H9 (cell line): ENCODE results near the gene PIPOX. TPM values are rescaled to one million over a fixed set of nuclear protein-coding genes. Genes with fewer than 3 reads are reported as not detected.

Source experiments
- DNase-seq: peaks from one replicate; pipeline ENCODE4 v3.0.0-alpha.2; 2017
- H2AFZ ChIP-seq: one replicate; pipeline ENCODE4 v1.6.1; 2013; ENCODE audit warnings: mild to moderate bottlenecking, low read length, control low read depth, moderate library complexity
- H2AK5ac ChIP-seq: 2 replicates; pipeline ENCODE4 v1.6.1; 2013; ENCODE audit warnings: low read length, control low read depth, mixed read lengths; ENCODE audit not compliant: insufficient read length
- H2BK120ac ChIP-seq: one replicate; pipeline ENCODE4 v1.6.1; 2013; ENCODE audit warnings: low read depth, mild to moderate bottlenecking, low read length, control low read depth, inconsistent platforms; ENCODE audit not compliant: poor library complexity, severe bottlenecking
- H2BK12ac ChIP-seq: 2 replicates; pipeline ENCODE4 v1.6.1; 2013; ENCODE audit warnings: low read length, control low read depth, mixed read lengths, low read depth; ENCODE audit not compliant: insufficient read length
- H2BK15ac ChIP-seq: 2 replicates; pipeline ENCODE4 v1.6.1; 2013; ENCODE audit warnings: low read depth, low read length, control low read depth
- H2BK20ac ChIP-seq: one replicate; pipeline ENCODE4 v1.6.1; 2013; ENCODE audit warnings: low read depth, mild to moderate bottlenecking, low read length, control low read depth, inconsistent platforms; ENCODE audit not compliant: poor library complexity, severe bottlenecking
- H2BK5ac ChIP-seq: 2 replicates; pipeline ENCODE4 v1.6.1; 2013; ENCODE audit warnings: low read length, control low read depth, mixed read lengths; ENCODE audit not compliant: insufficient read length
- H3K14ac ChIP-seq: 2 replicates; pipeline ENCODE4 v1.6.1; 2013; ENCODE audit warnings: low read length, control low read depth; ENCODE audit not compliant: insufficient read depth
- H3K18ac ChIP-seq: 2 replicates; pipeline ENCODE4 v1.6.1; 2013; ENCODE audit warnings: low read depth, mild to moderate bottlenecking, mixed read lengths, low read length, control low read depth; ENCODE audit not compliant: insufficient read length
- H3K23ac ChIP-seq: 2 replicates; pipeline ENCODE4 v1.6.1; 2013; ENCODE audit warnings: low read length, control low read depth, mixed read lengths, low read depth; ENCODE audit not compliant: insufficient read length
- H3K23me2 ChIP-seq: 2 replicates; pipeline ENCODE4 v1.6.1; 2013; ENCODE audit warnings: low read depth, mild to moderate bottlenecking, mixed read lengths, low read length, control low read depth; ENCODE audit not compliant: insufficient read length, poor library complexity, severe bottlenecking
- H3K27ac ChIP-seq: 2 replicates; pipeline ENCODE4 v1.5.1; 2013; ENCODE audit warnings: low read length, control low read depth, mixed read lengths, low read depth; ENCODE audit not compliant: insufficient read length
- H3K27me3 ChIP-seq: 2 replicates; pipeline ENCODE4 v1.6.1; 2013; ENCODE audit warnings: low read length, control low read depth, inconsistent platforms; ENCODE audit not compliant: insufficient read depth
- H3K4ac ChIP-seq: 2 replicates; pipeline ENCODE4 v1.6.1; 2013; ENCODE audit warnings: low read depth, mild to moderate bottlenecking, control low read depth, inconsistent platforms, low read length, moderate library complexity
- H3K4me1 ChIP-seq: 2 replicates; pipeline ENCODE4 v1.6.1; 2013; ENCODE audit warnings: low read length, control low read depth, inconsistent platforms; ENCODE audit not compliant: insufficient read depth
- H3K4me2 ChIP-seq: 2 replicates; pipeline ENCODE4 v1.6.1; 2013; ENCODE audit warnings: low read length, control low read depth, mixed read lengths; ENCODE audit not compliant: insufficient read length, insufficient read depth
- H3K56ac ChIP-seq: 2 replicates; pipeline ENCODE4 v1.6.1; 2013; ENCODE audit warnings: low read depth, mild to moderate bottlenecking, mixed read lengths, low read length, control low read depth; ENCODE audit not compliant: insufficient read length
- H3K79me1 ChIP-seq: 2 replicates; pipeline ENCODE4 v1.6.1; 2013; ENCODE audit warnings: low read depth, mild to moderate bottlenecking, moderate library complexity, low read length, control low read depth, inconsistent platforms; ENCODE audit not compliant: insufficient read depth, poor library complexity, severe bottlenecking
- H3K79me2 ChIP-seq: 2 replicates; pipeline ENCODE4 v1.6.1; 2013; ENCODE audit warnings: low read length, control low read depth, inconsistent platforms; ENCODE audit not compliant: insufficient read depth
- H3K9ac ChIP-seq: 2 replicates; pipeline ENCODE4 v1.6.1; 2013; ENCODE audit warnings: low read length, control low read depth, mixed read lengths; ENCODE audit not compliant: insufficient read length; ENCODE audit errors: extremely low read depth
- H3K9me3 ChIP-seq: one replicate; pipeline ENCODE4 v1.6.1; 2013; ENCODE audit warnings: low read depth, low read length, inconsistent platforms; ENCODE audit not compliant: control insufficient read depth
- H3T11ph ChIP-seq: one replicate; pipeline ENCODE4 v1.6.1; 2013; ENCODE audit warnings: mild to moderate bottlenecking, low read length, control low read depth, inconsistent platforms
- H4K20me1 ChIP-seq: one replicate; pipeline ENCODE4 v1.6.1; 2013; ENCODE audit not compliant: control insufficient read depth, insufficient read length, insufficient read depth
- H4K5ac ChIP-seq: 2 replicates; pipeline ENCODE4 v1.6.1; 2013; ENCODE audit warnings: low read depth, mild to moderate bottlenecking, mixed read lengths, low read length, control low read depth; ENCODE audit not compliant: insufficient read length
- H4K8ac ChIP-seq: replicated peaks from 2 replicates; pipeline ENCODE4 v1.6.1; 2013; ENCODE audit warnings: low read length, control low read depth, mixed read lengths, low read depth; ENCODE audit not compliant: insufficient read length
- H4K91ac ChIP-seq: 2 replicates; pipeline ENCODE4 v1.6.1; 2013; ENCODE audit warnings: low read depth, mild to moderate bottlenecking, moderate library complexity, mixed read lengths, low read length, control low read depth; ENCODE audit not compliant: insufficient read length
- H3K27ac Mint-ChIP-seq, 3 experiments: 2 replicates in 2 of 3; 3 replicates in 1 of 3; pipeline ENCODE4 v1.8.0; 2020 to 2021; ENCODE audit warnings: mixed read lengths in 3 of 3, mild to moderate bottlenecking in 1 of 3, moderate library complexity in 1 of 3
- H3K27me3 Mint-ChIP-seq: 2 replicates; pipeline ENCODE4 v1.8.0; 2021; ENCODE audit warnings: low read depth, mild to moderate bottlenecking, moderate library complexity, mixed read lengths
- H3K36me3 Mint-ChIP-seq, 3 experiments: 2 replicates in 2 of 3; 3 replicates in 1 of 3; pipeline ENCODE4 v1.8.0; 2020 to 2021; ENCODE audit warnings: low read depth in 3 of 3, mixed read lengths in 3 of 3; ENCODE audit not compliant: insufficient read depth in 1 of 3
- H3K4me1 Mint-ChIP-seq, 2 experiments: 2 replicates each; pipeline ENCODE4 v1.8.0; 2020; ENCODE audit warnings: mixed read lengths in 2 of 2
- H3K4me3 Mint-ChIP-seq, 2 experiments: 2 replicates in 1 of 2; 3 replicates in 1 of 2; pipeline ENCODE4 v1.8.0; 2020 to 2021; ENCODE audit warnings: mild to moderate bottlenecking in 2 of 2, mixed read lengths in 2 of 2, moderate library complexity in 1 of 2
- H3K9me3 Mint-ChIP-seq, 2 experiments: 2 replicates in 1 of 2; 3 replicates in 1 of 2; pipeline ENCODE4 v1.8.0; 2020; ENCODE audit warnings: mild to moderate bottlenecking in 2 of 2, mixed read lengths in 2 of 2, moderate library complexity in 1 of 2
- WGBS: extraction: QIAGEN DNeasy Blood & Tissue Kit; methylation state at CpG from one replicate; pipeline ENCODE4 v1.1.7; 2013; ENCODE audit warnings: missing lambda C conversion rate, low lambda C conversion rate, mixed read lengths; ENCODE audit not compliant: insufficient read length; ENCODE audit errors: extremely low coverage; 5-methylcytosine and 5-hydroxymethylcytosine counted together
- long read RNA-seq: library from polyadenylated mRNA; unstranded; transcript quantifications from one replicate; pipeline ENCODE4 v2.0.0, GENCODE V29; 2020
- total RNA-seq: library from RNA; stranded (reverse); gene quantifications from 2 replicates; pipeline ENCODE4 v1.2.1, GENCODE V29; 2021
- TF ChIP-seq, protein P1 (sequence below): fragments of 200-600 bp; sonication (generic); conservative IDR thresholded peaks from 3 replicates; pipeline ENCODE4 v1.8.0; 2021; ENCODE audit warnings: antibody characterized with exemption, mild to moderate bottlenecking

Gene PIPOX, protein sequence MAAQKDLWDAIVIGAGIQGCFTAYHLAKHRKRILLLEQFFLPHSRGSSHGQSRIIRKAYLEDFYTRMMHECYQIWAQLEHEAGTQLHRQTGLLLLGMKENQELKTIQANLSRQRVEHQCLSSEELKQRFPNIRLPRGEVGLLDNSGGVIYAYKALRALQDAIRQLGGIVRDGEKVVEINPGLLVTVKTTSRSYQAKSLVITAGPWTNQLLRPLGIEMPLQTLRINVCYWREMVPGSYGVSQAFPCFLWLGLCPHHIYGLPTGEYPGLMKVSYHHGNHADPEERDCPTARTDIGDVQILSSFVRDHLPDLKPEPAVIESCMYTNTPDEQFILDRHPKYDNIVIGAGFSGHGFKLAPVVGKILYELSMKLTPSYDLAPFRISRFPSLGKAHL
- total RNA-seq, result 26.8 and 30.1 TPM in 2 replicates
- long read RNA-seq, transcript PIPOX-201 (8 exons, 2,414 nt), result major isoform, 151 of 183 reads
- long read RNA-seq, partial matches to known transcripts, result 13 of 183 reads
- long read RNA-seq, other reads (novel, unspliced or antisense), result 19 of 183 reads

DNA sequence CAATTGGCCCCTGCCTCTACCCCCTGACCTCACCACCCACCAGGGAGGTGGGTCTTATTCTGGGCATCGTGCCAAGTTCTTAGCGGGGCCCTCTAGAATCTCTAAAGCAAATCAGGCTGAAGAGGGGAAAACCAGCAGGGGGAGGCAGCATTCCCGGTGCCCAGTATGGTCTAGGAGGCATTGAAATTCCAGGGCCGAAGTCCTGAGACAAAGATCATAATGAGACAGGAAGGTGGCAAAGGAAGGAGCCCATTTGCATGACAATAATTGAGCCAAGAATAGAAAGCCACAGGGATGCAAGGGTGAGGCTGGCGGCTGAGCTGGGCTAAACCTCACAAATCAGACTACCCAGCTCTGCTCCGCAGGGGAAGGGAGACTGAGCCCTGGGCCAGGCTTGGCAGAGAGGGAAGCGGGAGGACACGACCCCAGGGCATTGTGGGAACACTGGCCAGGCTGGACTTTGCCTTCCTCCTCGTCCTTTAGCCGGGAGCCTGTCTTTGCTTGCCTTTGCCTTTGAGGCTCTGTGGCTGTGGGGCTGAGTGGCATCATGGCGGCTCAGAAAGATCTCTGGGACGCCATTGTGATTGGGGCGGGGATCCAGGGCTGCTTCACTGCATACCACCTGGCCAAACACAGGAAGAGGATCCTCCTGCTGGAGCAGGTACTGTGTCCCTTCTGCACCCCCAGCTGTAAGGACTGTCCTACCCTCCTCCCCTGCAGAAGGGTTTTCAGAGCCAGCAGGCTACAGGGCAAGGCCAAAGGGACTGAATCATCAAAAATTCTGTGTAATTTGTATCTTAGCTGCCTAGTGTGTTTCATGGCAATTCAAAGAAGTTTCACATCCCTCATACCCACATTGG, at the start of gene PIPOX:
Gene PIPOX (plus strand): TSS at position 463 of the 860 bp plus-strand sequence. CDS start 85 bp downstream, at position 548.
- Histone ChIP-seq H3K23ac (peak within 1 kb of the TSS; percentile 25), H3K56ac (peak within 1 kb of the TSS; percentile 97), H3K27ac (peak within 1 kb of the TSS; percentile 98), H3K9ac (peak within 1 kb of the TSS; percentile 54), H3K4ac (peak within 1 kb of the TSS; percentile 44; the same call in 1 of the 2 replicates), H4K8ac (peak within 1 kb of the TSS; percentile 98), H4K91ac (peak within 1 kb of the TSS; percentile 85), H2BK12ac (peak within 1 kb of the TSS; percentile 99), H2BK120ac (no peak within 1 kb of the TSS), H3K79me2 (no peaks in the 10 kb centered on the region; the same call in 1 of the 2 replicates), H2BK5ac (peak within 1 kb of the TSS; percentile 97), H3K79me1 (no peaks in the 10 kb centered on the region), H4K5ac (peak within 1 kb of the TSS; percentile 96), H2AFZ (no peak within 1 kb of the TSS), H3K14ac (peak within 1 kb of the TSS; percentile 94), H2BK20ac (no peak within 1 kb of the TSS), H3K9me3 (no peaks in the 10 kb centered on the region), H2BK15ac (peak within 1 kb of the TSS; percentile 41; the same call in 1 of the 2 replicates), H2AK5ac (peak within 1 kb of the TSS; percentile 65), H3T11ph (peak within 1 kb of the TSS; percentile 61), H3K4me2 (peak within 1 kb of the TSS; percentile 68), H3K4me1 (peaks cover 19% of the 10 kb centered on the region), H4K20me1 (no peaks in the 10 kb centered on the region), H3K23me2 (peaks cover 6% of the 10 kb centered on the region), H3K27me3 (no peaks in the 10 kb centered on the region), H3K18ac (peak within 1 kb of the TSS; percentile 98)
- Mint-ChIP-seq H3K4me3 (peak within 1 kb of the TSS; percentile 47 to 70), H3K27me3 (no peaks in the 10 kb centered on the region), H3K4me1 (peaks cover 52% of the 10 kb centered on the region in 2 experiments), H3K9me3 (no peaks in the 10 kb centered on the region), H3K36me3 (peaks cover 6 to 21% (median 19%) of the 10 kb centered on the region in 3 experiments; a peak in 6 of 7 replicates), H3K27ac (peak within 1 kb of the TSS; percentile 92 to 98 (median 98))
- no CpG with 5 or more reads among the region's 13 CpGs for WGBS
- TF ChIP-seq, protein P1, sequence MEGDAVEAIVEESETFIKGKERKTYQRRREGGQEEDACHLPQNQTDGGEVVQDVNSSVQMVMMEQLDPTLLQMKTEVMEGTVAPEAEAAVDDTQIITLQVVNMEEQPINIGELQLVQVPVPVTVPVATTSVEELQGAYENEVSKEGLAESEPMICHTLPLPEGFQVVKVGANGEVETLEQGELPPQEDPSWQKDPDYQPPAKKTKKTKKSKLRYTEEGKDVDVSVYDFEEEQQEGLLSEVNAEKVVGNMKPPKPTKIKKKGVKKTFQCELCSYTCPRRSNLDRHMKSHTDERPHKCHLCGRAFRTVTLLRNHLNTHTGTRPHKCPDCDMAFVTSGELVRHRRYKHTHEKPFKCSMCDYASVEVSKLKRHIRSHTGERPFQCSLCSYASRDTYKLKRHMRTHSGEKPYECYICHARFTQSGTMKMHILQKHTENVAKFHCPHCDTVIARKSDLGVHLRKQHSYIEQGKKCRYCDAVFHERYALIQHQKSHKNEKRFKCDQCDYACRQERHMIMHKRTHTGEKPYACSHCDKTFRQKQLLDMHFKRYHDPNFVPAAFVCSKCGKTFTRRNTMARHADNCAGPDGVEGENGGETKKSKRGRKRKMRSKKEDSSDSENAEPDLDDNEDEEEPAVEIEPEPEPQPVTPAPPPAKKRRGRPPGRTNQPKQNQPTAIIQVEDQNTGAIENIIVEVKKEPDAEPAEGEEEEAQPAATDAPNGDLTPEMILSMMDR, result peak; percentile 66
- peak; percentile 96 for DNase-seq
